Osteoblast (primary cell): ENCODE data around the gene AKAP6. TPM values are rescaled to one million over a fixed set of nuclear protein-coding genes. Genes with fewer than 3 reads are reported as not detected.
A peak's percentile ranks its signal among the peaks of the same experiment; 100 is the strongest.

Experiments
- DNase-seq: peaks from one replicate; pipeline ENCODE4 v3.0.0; 2011; ENCODE audit warnings: low spot score, mixed read lengths; ENCODE audit not compliant: insufficient read length; ENCODE audit errors: missing footprints
- H2AFZ ChIP-seq: 2 replicates; pipeline ENCODE4 v1.6.0; 2011; ENCODE audit warnings: mild to moderate bottlenecking, low read length
- H3K27ac ChIP-seq: 2 replicates; pipeline ENCODE4 v1.5.1; 2011; ENCODE audit warnings: mild to moderate bottlenecking, low read depth, low read length, moderate library complexity
- H3K27me3 ChIP-seq: 2 replicates; pipeline ENCODE4 v1.6.0; 2012; ENCODE audit warnings: mild to moderate bottlenecking, control low read depth, inconsistent platforms, low read length, moderate library complexity; ENCODE audit not compliant: insufficient read depth
- H3K36me3 ChIP-seq: 2 replicates; pipeline ENCODE4 v1.5.1; 2011; ENCODE audit warnings: mild to moderate bottlenecking, low read length, control low read depth, moderate library complexity; ENCODE audit not compliant: insufficient read depth
- H3K4me1 ChIP-seq: 2 replicates; pipeline ENCODE4 v1.5.1; 2011; ENCODE audit warnings: mild to moderate bottlenecking, low read length, control low read depth, moderate library complexity; ENCODE audit not compliant: insufficient read depth
- H3K4me2 ChIP-seq: 2 replicates; pipeline ENCODE4 v1.6.0; 2011; ENCODE audit warnings: mild to moderate bottlenecking, low read length; ENCODE audit not compliant: insufficient read depth
- H3K4me3 ChIP-seq: fragments of 200-600 bp; sonication (generic); 3 replicates; pipeline ENCODE4 v1.5.1; 2012; ENCODE audit warnings: mild to moderate bottlenecking, low read length, inconsistent platforms; ENCODE audit not compliant: insufficient read depth
- H3K79me2 ChIP-seq: 2 replicates; pipeline ENCODE4 v1.6.0; 2012; ENCODE audit warnings: mild to moderate bottlenecking, low read length, control low read depth, inconsistent platforms; ENCODE audit not compliant: insufficient read depth
- H3K9me3 ChIP-seq: 2 replicates; pipeline ENCODE4 v1.5.1; 2011; ENCODE audit warnings: low read depth, low read length, control low read depth
- H4K20me1 ChIP-seq: 2 replicates; pipeline ENCODE4 v1.6.0; 2012; ENCODE audit warnings: mild to moderate bottlenecking, low read length, control low read depth; ENCODE audit not compliant: insufficient read depth
- total RNA-seq: library from RNA; depleted of rRNA; stranded (reverse); fragments of >200 nt; gene quantifications from 2 replicates; pipeline ENCODE4 v1.2.3, GENCODE V29; 2012
- TF ChIP-seq, protein P1 (sequence below): IDR thresholded peaks from 2 replicates; pipeline ENCODE4 v1.5.1; 2011; ENCODE audit warnings: mild to moderate bottlenecking, low read depth, low read length, moderate library complexity; ENCODE audit errors: extremely low read depth

The AKAP6 gene
- total RNA-seq, 1 donor: 2.2 TPM

DNA sequence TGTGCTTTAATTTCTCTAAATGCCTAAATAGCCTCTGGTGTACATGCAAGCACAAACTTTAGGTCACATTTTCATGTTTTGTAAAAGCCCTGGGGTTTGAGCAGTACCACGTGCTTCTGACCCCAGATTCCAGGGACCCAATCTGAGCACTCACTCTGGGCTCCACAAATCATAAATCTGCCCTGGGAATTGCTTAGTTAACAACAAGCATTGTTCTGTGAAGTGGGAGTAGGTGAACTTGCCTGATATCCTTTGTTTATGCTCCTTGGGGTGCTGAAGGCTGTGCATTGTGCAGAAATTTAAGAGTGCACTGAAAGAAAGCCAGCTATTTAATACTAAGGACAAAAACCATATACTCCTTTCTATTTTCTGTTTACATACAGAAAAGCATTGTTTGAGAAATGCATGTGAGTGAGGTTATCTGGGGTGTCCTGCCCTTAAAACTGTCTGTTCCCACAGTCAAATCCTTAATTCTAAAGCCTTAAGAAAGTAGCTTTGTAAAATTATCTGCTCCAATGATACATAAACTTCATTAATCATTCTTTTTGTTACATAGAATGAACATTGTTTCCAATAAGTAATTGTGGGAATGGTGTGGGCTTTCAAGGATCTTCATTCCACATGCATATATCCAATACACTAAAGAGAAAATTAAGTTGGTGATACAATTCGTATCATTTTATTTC is 351.0 kb downstream of the AKAP6 start:
- no peaks in the 10 kb centered on the region for H3K9me3 ChIP-seq
- TF ChIP-seq, protein P1, sequence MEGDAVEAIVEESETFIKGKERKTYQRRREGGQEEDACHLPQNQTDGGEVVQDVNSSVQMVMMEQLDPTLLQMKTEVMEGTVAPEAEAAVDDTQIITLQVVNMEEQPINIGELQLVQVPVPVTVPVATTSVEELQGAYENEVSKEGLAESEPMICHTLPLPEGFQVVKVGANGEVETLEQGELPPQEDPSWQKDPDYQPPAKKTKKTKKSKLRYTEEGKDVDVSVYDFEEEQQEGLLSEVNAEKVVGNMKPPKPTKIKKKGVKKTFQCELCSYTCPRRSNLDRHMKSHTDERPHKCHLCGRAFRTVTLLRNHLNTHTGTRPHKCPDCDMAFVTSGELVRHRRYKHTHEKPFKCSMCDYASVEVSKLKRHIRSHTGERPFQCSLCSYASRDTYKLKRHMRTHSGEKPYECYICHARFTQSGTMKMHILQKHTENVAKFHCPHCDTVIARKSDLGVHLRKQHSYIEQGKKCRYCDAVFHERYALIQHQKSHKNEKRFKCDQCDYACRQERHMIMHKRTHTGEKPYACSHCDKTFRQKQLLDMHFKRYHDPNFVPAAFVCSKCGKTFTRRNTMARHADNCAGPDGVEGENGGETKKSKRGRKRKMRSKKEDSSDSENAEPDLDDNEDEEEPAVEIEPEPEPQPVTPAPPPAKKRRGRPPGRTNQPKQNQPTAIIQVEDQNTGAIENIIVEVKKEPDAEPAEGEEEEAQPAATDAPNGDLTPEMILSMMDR: no peak
- no peak overlapping the region for H2AFZ ChIP-seq
- H3K27ac ChIP-seq: no peak overlapping the region
- no peaks in the 10 kb centered on the region for H4K20me1 ChIP-seq
- H3K4me3 ChIP-seq: no peak overlapping the region
- peak; percentile 15 for DNase-seq
- no peaks in the 10 kb centered on the region for H3K27me3 ChIP-seq
- no peaks in the 10 kb centered on the region for H3K36me3 ChIP-seq
- peaks cover 7% of the 10 kb centered on the region for H3K4me1 ChIP-seq
- no peaks in the 10 kb centered on the region for H3K79me2 ChIP-seq
- H3K4me2 ChIP-seq: no peak overlapping the region

DNA sequence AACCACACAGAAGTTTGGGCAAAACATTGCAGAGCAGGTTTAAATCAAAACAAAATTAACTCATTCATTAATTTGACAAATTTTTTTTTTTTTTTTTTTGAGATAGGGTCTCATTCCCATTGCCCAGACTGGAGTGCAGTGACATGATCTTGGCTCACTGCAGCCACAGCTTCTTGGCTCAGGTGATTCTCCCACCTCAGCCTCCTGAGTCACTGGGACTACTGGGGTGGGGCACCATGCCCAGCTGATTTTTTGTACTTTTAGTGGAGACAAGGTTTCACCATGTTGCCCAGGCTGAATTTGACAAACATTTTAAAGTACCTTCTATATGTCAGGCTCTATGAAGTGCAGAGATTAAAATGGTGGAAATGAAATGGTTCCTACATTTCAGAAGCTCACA is 352.5 kb downstream of the AKAP6 start:
- H3K79me2 ChIP-seq: no peaks in the 10 kb centered on the region
- TF ChIP-seq, protein P1: no peak

DNA sequence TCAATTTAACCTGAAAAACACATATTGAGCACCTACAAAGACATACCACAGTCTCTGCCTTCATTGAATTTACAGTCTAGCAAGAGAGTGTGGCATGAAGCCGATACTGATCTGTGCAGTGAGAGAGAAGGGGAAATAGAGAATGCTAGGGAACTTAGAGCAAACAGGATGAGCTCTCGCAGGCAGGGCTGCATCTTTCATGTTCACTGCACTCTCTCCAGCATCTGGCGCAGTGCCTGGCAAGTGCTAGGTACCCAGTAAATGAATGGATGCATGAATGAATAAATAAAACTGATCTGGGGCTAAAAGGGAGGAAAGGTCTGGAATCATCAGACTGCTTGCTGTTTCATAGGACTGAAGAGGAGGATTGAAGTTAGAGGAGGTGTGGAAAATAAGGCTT is 353.1 kb downstream of the AKAP6 start:
- Histone ChIP-seq H3K4me3 (no peak overlapping the region), H2AFZ (peak overlapping the region; percentile 46), H4K20me1 (no peaks in the 10 kb centered on the region), H3K27me3 (no peaks in the 10 kb centered on the region), H3K4me2 (peak overlapping the region; percentile 16), H3K9me3 (no peaks in the 10 kb centered on the region), H3K79me2 (no peaks in the 10 kb centered on the region), H3K27ac (no peak overlapping the region), H3K4me1 (no peaks in the 10 kb centered on the region), H3K36me3 (no peaks in the 10 kb centered on the region)
- no peak for DNase-seq
- TF ChIP-seq, protein P1: no peak

More for the DNA sequence above, 352.5 kb downstream of the AKAP6 start:
- DNase-seq: no peak
- H3K4me2 ChIP-seq: no peak overlapping the region
- H3K4me1 ChIP-seq: no peaks in the 10 kb centered on the region
- no peaks in the 10 kb centered on the region for H3K27me3 ChIP-seq
- H3K9me3 ChIP-seq: no peaks in the 10 kb centered on the region
- H2AFZ ChIP-seq: no peak overlapping the region
- H3K36me3 ChIP-seq: no peaks in the 10 kb centered on the region
- no peak overlapping the region for H3K4me3 ChIP-seq
- no peaks in the 10 kb centered on the region for H4K20me1 ChIP-seq
- H3K27ac ChIP-seq: no peak overlapping the region

DNA sequence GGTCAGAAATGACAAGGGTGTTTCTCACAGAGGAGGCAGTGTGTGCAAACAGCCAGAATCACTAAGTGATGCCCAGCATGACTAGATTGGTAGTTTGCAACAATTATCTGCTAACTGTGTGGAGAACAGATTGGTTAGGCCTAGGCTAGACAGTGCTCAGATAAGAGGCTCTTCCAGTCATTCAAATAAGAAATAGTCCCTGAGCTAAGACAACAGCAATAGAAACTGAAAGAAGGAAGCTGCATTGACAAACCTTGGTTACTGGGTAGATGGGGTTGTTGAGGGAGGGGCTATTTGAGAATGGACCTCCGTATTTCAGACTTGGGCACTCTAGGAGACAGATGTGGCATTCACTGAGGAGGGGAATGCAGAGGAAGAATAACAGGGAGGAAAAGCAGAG is 354.6 kb downstream of the AKAP6 start:
- Histone ChIP-seq H3K4me3 (no peak overlapping the region), H3K4me2 (no peak overlapping the region), H3K79me2 (no peaks in the 10 kb centered on the region), H3K27me3 (no peaks in the 10 kb centered on the region), H3K9me3 (no peaks in the 10 kb centered on the region), H3K36me3 (no peaks in the 10 kb centered on the region), H3K4me1 (no peaks in the 10 kb centered on the region), H3K27ac (no peak overlapping the region), H4K20me1 (no peaks in the 10 kb centered on the region), H2AFZ (no peak overlapping the region)
- TF ChIP-seq, protein P1: no peak
- no peak for DNase-seq
